Liver (tissue), 9 donors: ENCODE measurements around the gene CFAP299. TPM values are rescaled to one million over a fixed set of nuclear protein-coding genes. Genes with fewer than 3 reads are reported as not detected.

Experiments used
- DNase-seq: peaks from one replicate; pipeline ENCODE4 v3.0.0-alpha.2; 2017; ENCODE audit warnings: low spot score
- H3K27ac ChIP-seq, 2 donors: one replicate each; pipeline ENCODE4 v1.7.0; 2013; ENCODE audit warnings: inconsistent platforms in 2 of 2, low read length in 2 of 2, control low read depth in 1 of 2, low read depth in 1 of 2, mild to moderate bottlenecking in 1 of 2
- H3K27me3 ChIP-seq, 4 donors: one replicate each; pipeline versions ENCODE4 v1.6.1 to v1.7.0; 2013; ENCODE audit warnings: low read length in 3 of 4, inconsistent platforms in 1 of 4, mild to moderate bottlenecking in 1 of 4, moderate library complexity in 1 of 4; ENCODE audit not compliant: control insufficient read depth in 4 of 4, insufficient read depth in 4 of 4
- H3K36me3 ChIP-seq, 4 donors: one replicate each; pipeline versions ENCODE4 v1.6.1 to v1.7.0; 2013; ENCODE audit warnings: low read length in 3 of 4, mild to moderate bottlenecking in 3 of 4, low read depth in 1 of 4, moderate library complexity in 1 of 4; ENCODE audit not compliant: control insufficient read depth in 4 of 4, insufficient read depth in 3 of 4
- H3K4me1 ChIP-seq, 4 donors: one replicate each; pipeline versions ENCODE4 v1.6.1 to v1.7.0; 2013; ENCODE audit warnings: low read length in 3 of 4, mild to moderate bottlenecking in 3 of 4, moderate library complexity in 1 of 4; ENCODE audit not compliant: control insufficient read depth in 4 of 4, insufficient read depth in 4 of 4
- H3K4me3 ChIP-seq, 3 donors: one replicate each; pipeline versions ENCODE4 v1.6.1 to v1.7.0; 2013; ENCODE audit warnings: low read length in 3 of 3, control low read depth in 1 of 3, low read depth in 1 of 3, mild to moderate bottlenecking in 1 of 3
- H3K9ac ChIP-seq, 2 donors: one replicate each; pipeline ENCODE4 v1.7.0; 2013; ENCODE audit warnings: low read length in 2 of 2, mild to moderate bottlenecking in 2 of 2, moderate library complexity in 2 of 2, control low read depth in 1 of 2, low read depth in 1 of 2
- H3K9me3 ChIP-seq, 4 donors: one replicate each; pipeline versions ENCODE4 v1.6.1 to v1.7.0; 2013; ENCODE audit warnings: low read length in 3 of 4; ENCODE audit not compliant: control insufficient read depth in 4 of 4
- ATF3 ChIP-seq: IDR thresholded peaks from 2 replicates; pipeline ENCODE4 v1.6.1; 2016; ENCODE audit warnings: antibody characterized with exemption
- CTCF ChIP-seq: fragments of 150-350 bp; IDR thresholded peaks from 2 replicates; pipeline ENCODE4 v1.5.1; 2017; ENCODE audit warnings: improper control_type of control experiment, low read depth, low read length; ENCODE audit not compliant: missing input control
- EGR1 ChIP-seq, 2 donors: IDR thresholded peaks; 2 replicates each; pipeline ENCODE4 v1.6.1; 2016 to 2018; ENCODE audit warnings: antibody characterized with exemption in 2 of 2, low read depth in 2 of 2
- FOXA1 ChIP-seq: IDR thresholded peaks from 2 replicates; pipeline ENCODE4 v1.6.1; 2016; ENCODE audit warnings: antibody characterized with exemption
- FOXA2 ChIP-seq: IDR thresholded peaks from 2 replicates; pipeline ENCODE4 v1.6.1; 2016; ENCODE audit warnings: antibody characterized with exemption
- GABPA ChIP-seq, 2 donors: IDR thresholded peaks in 1 of 2; conservative IDR thresholded peaks in 1 of 2; 2 replicates each; pipeline ENCODE4 v1.6.1; 2016; ENCODE audit warnings: antibody characterized with exemption in 2 of 2, mild to moderate bottlenecking in 1 of 2, moderate library complexity in 1 of 2
- HNF4A ChIP-seq, 2 donors: conservative IDR thresholded peaks; 2 replicates each; pipeline ENCODE4 v1.6.1; 2016; ENCODE audit warnings: antibody characterized with exemption in 2 of 2, mild to moderate bottlenecking in 2 of 2
- HNF4G ChIP-seq: IDR thresholded peaks from 2 replicates; pipeline ENCODE4 v1.6.1; 2016; ENCODE audit warnings: antibody characterized with exemption
- JUND ChIP-seq, 2 donors: IDR thresholded peaks; 2 replicates each; pipeline ENCODE4 v1.6.1; 2016; ENCODE audit warnings: antibody characterized with exemption in 2 of 2
- MAX ChIP-seq: IDR thresholded peaks from 2 replicates; pipeline ENCODE4 v1.6.1; 2016; ENCODE audit warnings: antibody characterized with exemption
- NR2F2 ChIP-seq: IDR thresholded peaks from 2 replicates; pipeline ENCODE4 v1.6.1; 2016; ENCODE audit warnings: antibody characterized with exemption
- RAD21 ChIP-seq, 2 donors: IDR thresholded peaks; 2 replicates each; pipeline ENCODE4 v1.6.1; 2016; ENCODE audit warnings: antibody characterized with exemption in 2 of 2, mild to moderate bottlenecking in 2 of 2
- REST ChIP-seq: IDR thresholded peaks from 2 replicates; pipeline ENCODE4 v1.6.1; 2016; ENCODE audit warnings: antibody characterized with exemption, mild to moderate bottlenecking
- RXRA ChIP-seq, 2 donors: IDR thresholded peaks; 2 replicates each; pipeline ENCODE4 v1.6.1; 2017 to 2018; ENCODE audit warnings: antibody characterized with exemption in 2 of 2, mild to moderate bottlenecking in 1 of 2
- SP1 ChIP-seq: IDR thresholded peaks from 2 replicates; pipeline ENCODE4 v1.6.1; 2018; ENCODE audit warnings: antibody characterized with exemption, mild to moderate bottlenecking
- TAF1 ChIP-seq: conservative IDR thresholded peaks from 2 replicates; pipeline ENCODE4 v1.6.1; 2016; ENCODE audit warnings: antibody characterized with exemption, mild to moderate bottlenecking
- YY1 ChIP-seq: IDR thresholded peaks from 2 replicates; pipeline ENCODE4 v1.6.1; 2016; ENCODE audit warnings: antibody characterized with exemption, mild to moderate bottlenecking
- ZBTB33 ChIP-seq: IDR thresholded peaks from 2 replicates; pipeline ENCODE4 v1.6.1; 2016; ENCODE audit warnings: antibody characterized with exemption
- WGBS: extraction: QIAGEN DNeasy Blood & Tissue Kit; methylation state at CpG from one replicate; pipeline ENCODE4 v1.1.7; 2013; 5-methylcytosine and 5-hydroxymethylcytosine counted together
- polyA plus RNA-seq, 2 donors: library from polyadenylated mRNA; stranded (reverse) in 1 of 2; unstranded in 1 of 2; fragments of 200-250 nt in 1 of 2; fragments of >200 nt in 1 of 2; fragmentation: Nextera tagmentation in 1 of 2; extraction: Ambion mirVana in 1 of 2; gene quantifications; one replicate each; pipeline versions ENCODE4 v1.2.1 to v1.2.3, GENCODE V29; 2013 to 2015
- total RNA-seq, 2 donors: library from RNA; depleted of rRNA; stranded (reverse); fragments of >200 nt; gene quantifications; one replicate each; pipeline ENCODE4 v1.2.3, GENCODE V29; 2014
- donor health status: healthy.
- donor health status: healthy.
- donor health status: healthy.
- donor health status: healthy.
- donor health status: healthy.

Gene CFAP299
- total and polyA plus RNA-seq, 4 donors = not detected

GRCh38 chr4:80498725-80499124 is 163.2 kb downstream of the CFAP299 start:
- Histone ChIP-seq H3K27ac (no peak overlapping the region), H3K9ac (no peak overlapping the region), H3K9me3 (peaks cover 0 to 10% (median 0%) of the 10 kb centered on the region in 4 donors), H3K4me3 (no peak overlapping the region), H3K4me1 (no peaks in the 10 kb centered on the region), H3K27me3 (no peaks in the 10 kb centered on the region), H3K36me3 (no peaks in the 10 kb centered on the region)
- no peak for DNase-seq
- 85% methylated on average over 1 of the region's 1 CpG for WGBS
- TF ChIP-seq GABPA (IDR thresholded peaks at IDR 0.05 in 1 of 2, conservative IDR thresholded peaks at IDR 0.05 in 1 of 2) = no peak
- no peak for TF ChIP-seq HNF4A (conservative IDR thresholded peaks at IDR 0.05)
- no peak for TF ChIP-seq EGR1 (IDR thresholded peaks at IDR 0.05; ENCODE audit: low read depth in 2 of 2)
- no peak for TF ChIP-seq FOXA2
- no peak for TF ChIP-seq ZBTB33
- TF ChIP-seq ATF3 = no peak
- TF ChIP-seq CTCF = no peak
- no peak for TF ChIP-seq TAF1
- TF ChIP-seq RAD21 (IDR thresholded peaks at IDR 0.05) = no peak
- no peak for TF ChIP-seq SP1
- no peak for TF ChIP-seq JUND (IDR thresholded peaks at IDR 0.05)
- TF ChIP-seq YY1 = no peak
- no peak for TF ChIP-seq MAX
- no peak for TF ChIP-seq FOXA1
- no peak for TF ChIP-seq HNF4G
- TF ChIP-seq NR2F2 = no peak
- TF ChIP-seq RXRA (IDR thresholded peaks at IDR 0.05) = no peak
- TF ChIP-seq REST = no peak
